Stimulated activated CD4-positive, alpha-beta T cell treated with anti-CD3 and anti-CD28 coated beads, Interleukin-4, amount 100 ng/mL, for 24 hours (primary cell): Measurements from ENCODE around the gene CHPF.

ENCODE experiments used
- DNase-seq: peaks from one replicate; pipeline ENCODE4 v3.0.0-alpha.2; 2020

CHPF gene

GRCh38 chr2:219530048-219530963 lies 13.3 kb downstream of the CHPF start:
- DNase-seq = peak; percentile 88

GRCh38 chr2:219527472-219527871 lies 16.1 kb downstream of the CHPF start:
- no peak for DNase-seq

- DNase-seq = no peak
Observed at GRCh38 chr2:219527076-219527394, 16.6 kb downstream of the CHPF start.

GRCh38 chr2:219526320-219527075 lies 17.1 kb downstream of the CHPF start:
- no peak for DNase-seq

GRCh38 chr2:219525533-219526232 lies 17.9 kb downstream of the CHPF start:
- no peak for DNase-seq

GRCh38 chr2:219524817-219525216 lies 18.8 kb downstream of the CHPF start:
- no peak for DNase-seq

GRCh38 chr2:219523031-219523671 lies 20.5 kb downstream of the CHPF start:
- DNase-seq = no peak

- no peak for DNase-seq
Observed at GRCh38 chr2:219522111-219523030, 21.2 kb downstream of the CHPF start.

GRCh38 chr2:219521066-219521880 lies 22.3 kb downstream of the CHPF start:
- DNase-seq = no peak

- DNase-seq = no peak
Observed at GRCh38 chr2:219520079-219520478, 23.5 kb downstream of the CHPF start.

- no peak for DNase-seq
Observed at GRCh38 chr2:219519526-219519916, 24.1 kb downstream of the CHPF start.

GRCh38 chr2:219517954-219518778 lies 25.4 kb downstream of the CHPF start:
- DNase-seq = no peak

- no peak for DNase-seq
Observed at GRCh38 chr2:219516888-219517287, 26.7 kb downstream of the CHPF start.

GRCh38 chr2:219515874-219516629 lies 27.6 kb downstream of the CHPF start:
- no peak for DNase-seq

GRCh38 chr2:219514836-219515235 lies 28.8 kb downstream of the CHPF start:
- DNase-seq = no peak

GRCh38 chr2:219514196-219514761 lies 29.3 kb downstream of the CHPF start, which contains the start of gene ASIC4:
TSS of gene ASIC4 (plus strand) at chr2:219514482. CDS start at chr2:219514725, 243 bp downstream.
- DNase-seq = no peak

- no peak for DNase-seq
Observed at GRCh38 chr2:219513787-219514186, 29.8 kb downstream of the CHPF start.

GRCh38 chr2:219512524-219513216 lies 30.9 kb downstream of the CHPF start:
- DNase-seq = no peak
